Left lung (tissue), 10 donors: Measurements from ENCODE around the gene CAMSAP1. TPM values are rescaled to one million over a fixed set of nuclear protein-coding genes. Genes with fewer than 3 reads are reported as not detected.

ENCODE experiments used
- ATAC-seq: fragments of 200-7000 bp; cut with Tn5 transposase; one replicate; pipeline ENCODE4 v1.9.1; 2020; ENCODE audit warnings: moderate library complexity
- DNase-seq, 4 donors: peaks; one replicate each; pipeline ENCODE4 v3.0.0-alpha.2; 2013 to 2020
- H3K27ac ChIP-seq, 2 donors: fragments of 200-600 bp; sonication (generic) in 1 of 2; one replicate each; pipeline versions ENCODE4 v1.5.0 to v1.8.0; 2020 to 2021
- H3K27me3 ChIP-seq, 2 donors: fragments of 200-600 bp; sonication (generic) in 1 of 2; one replicate each; pipeline versions ENCODE4 v1.5.0 to v1.8.0; 2020 to 2021
- H3K36me3 ChIP-seq, 2 donors: fragments of 200-600 bp; sonication (generic) in 1 of 2; one replicate each; pipeline versions ENCODE4 v1.5.0 to v1.8.0; 2020 to 2021
- H3K4me1 ChIP-seq, 2 donors: fragments of 200-600 bp; one replicate each; pipeline ENCODE4 v1.8.0; 2021
- H3K4me3 ChIP-seq, 2 donors: fragments of 200-600 bp; sonication (generic) in 1 of 2; one replicate each; pipeline versions ENCODE4 v1.5.0 to v1.8.0; 2020 to 2021; ENCODE audit warnings: mild to moderate bottlenecking in 1 of 2
- H3K9me3 ChIP-seq, 2 donors: fragments of 200-600 bp; sonication (generic) in 1 of 2; one replicate each; pipeline versions ENCODE4 v1.5.0 to v1.8.0; 2020 to 2021
- intact Hi-C, 2 donors: fragments of 100-400 bp; cut with DNase I; formaldehyde crosslinking; loops; one replicate each; pipeline versions ENCODE4 v1.11.2 to v1.14.2; 2022
- polyA plus RNA-seq, 6 donors: library from polyadenylated mRNA; unstranded; fragments of 120-200 nt; gene quantifications; one replicate each; pipeline ENCODE4 v1.2.1, GENCODE V29; 2013; ENCODE audit not compliant: insufficient read length in 6 of 6
- total RNA-seq, 2 donors: library from RNA; stranded (reverse); fragmentation: NEBNext Ultra II Directional; extraction: Animal tissue kit (Norgen Biotek cat#: 25700); gene quantifications; one replicate each; pipeline ENCODE4 v1.2.1, GENCODE V29; 2021
- TF ChIP-seq, protein P1 (sequence below), 2 donors: fragments of 200-600 bp; sonication (generic) in 1 of 2; IDR thresholded peaks; one replicate each; pipeline versions ENCODE4 v1.5.0 to v1.8.0; 2021; ENCODE audit warnings: antibody characterized with exemption in 2 of 2
- donor health status: DM: no; HTN: yes; CAD: no.
- donor health status: DM: no; HTN: no; CAD: no.

CAMSAP1 gene
- total and polyA plus RNA-seq, 8 donors: 20.4 to 27.0 (median 24.0) TPM

DNA sequence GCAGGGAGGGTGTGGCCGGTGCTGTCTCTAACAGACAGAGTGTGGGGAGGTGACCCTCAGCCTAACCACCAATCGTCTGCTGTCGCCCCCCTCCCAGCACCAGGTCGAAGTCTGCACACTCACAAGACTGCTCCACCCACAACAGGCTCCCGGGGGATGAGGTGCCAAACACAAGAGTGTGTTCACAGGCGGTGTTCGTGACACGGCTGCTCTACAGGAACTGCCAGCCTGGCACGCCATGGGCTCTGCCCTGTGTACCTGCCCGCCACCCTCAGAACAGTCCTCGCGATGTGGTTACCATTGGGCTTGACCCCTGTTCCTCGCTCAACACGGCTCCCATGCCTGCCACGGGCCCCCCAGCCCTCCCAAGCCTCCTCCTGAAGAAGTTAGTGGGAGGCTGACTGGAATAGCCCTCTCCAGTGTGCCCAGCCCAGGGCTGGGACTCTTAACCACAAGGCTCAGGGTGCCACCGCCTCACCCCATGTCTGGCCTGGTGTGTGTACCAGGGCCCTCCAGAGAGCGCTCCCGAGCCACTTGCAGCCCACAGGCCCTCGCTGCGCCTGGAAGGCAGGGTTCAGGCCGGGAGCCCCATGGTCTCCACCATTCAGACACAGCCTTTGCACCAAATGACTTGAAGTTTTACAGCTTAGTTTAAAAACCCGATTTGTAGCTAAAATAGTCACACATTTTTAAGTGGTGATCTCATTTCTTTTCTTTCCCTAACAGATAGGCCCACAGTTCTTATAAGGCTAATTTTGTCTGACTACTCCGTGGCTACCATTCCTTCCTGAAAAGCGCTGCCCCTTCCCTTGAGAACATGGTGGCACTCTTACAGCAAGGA lies 102.5 kb downstream of the CAMSAP1 start:
- Histone ChIP-seq H3K9me3 (no peaks in the 10 kb centered on the region), H3K4me3 (no peak overlapping the region), H3K27ac (no peak overlapping the region), H3K27me3 (no peaks in the 10 kb centered on the region), H3K4me1 (no peaks in the 10 kb centered on the region), H3K36me3 (peaks cover 0 to 3% of the 10 kb centered on the region in 2 donors)
- ATAC-seq: no peak
- TF ChIP-seq, protein P1, sequence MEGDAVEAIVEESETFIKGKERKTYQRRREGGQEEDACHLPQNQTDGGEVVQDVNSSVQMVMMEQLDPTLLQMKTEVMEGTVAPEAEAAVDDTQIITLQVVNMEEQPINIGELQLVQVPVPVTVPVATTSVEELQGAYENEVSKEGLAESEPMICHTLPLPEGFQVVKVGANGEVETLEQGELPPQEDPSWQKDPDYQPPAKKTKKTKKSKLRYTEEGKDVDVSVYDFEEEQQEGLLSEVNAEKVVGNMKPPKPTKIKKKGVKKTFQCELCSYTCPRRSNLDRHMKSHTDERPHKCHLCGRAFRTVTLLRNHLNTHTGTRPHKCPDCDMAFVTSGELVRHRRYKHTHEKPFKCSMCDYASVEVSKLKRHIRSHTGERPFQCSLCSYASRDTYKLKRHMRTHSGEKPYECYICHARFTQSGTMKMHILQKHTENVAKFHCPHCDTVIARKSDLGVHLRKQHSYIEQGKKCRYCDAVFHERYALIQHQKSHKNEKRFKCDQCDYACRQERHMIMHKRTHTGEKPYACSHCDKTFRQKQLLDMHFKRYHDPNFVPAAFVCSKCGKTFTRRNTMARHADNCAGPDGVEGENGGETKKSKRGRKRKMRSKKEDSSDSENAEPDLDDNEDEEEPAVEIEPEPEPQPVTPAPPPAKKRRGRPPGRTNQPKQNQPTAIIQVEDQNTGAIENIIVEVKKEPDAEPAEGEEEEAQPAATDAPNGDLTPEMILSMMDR (IDR thresholded peaks at IDR 0.05): no peak
- peak in 1 of 4 donors; percentile 68 for DNase-seq
- intact Hi-C loops: no loop called here

DNA sequence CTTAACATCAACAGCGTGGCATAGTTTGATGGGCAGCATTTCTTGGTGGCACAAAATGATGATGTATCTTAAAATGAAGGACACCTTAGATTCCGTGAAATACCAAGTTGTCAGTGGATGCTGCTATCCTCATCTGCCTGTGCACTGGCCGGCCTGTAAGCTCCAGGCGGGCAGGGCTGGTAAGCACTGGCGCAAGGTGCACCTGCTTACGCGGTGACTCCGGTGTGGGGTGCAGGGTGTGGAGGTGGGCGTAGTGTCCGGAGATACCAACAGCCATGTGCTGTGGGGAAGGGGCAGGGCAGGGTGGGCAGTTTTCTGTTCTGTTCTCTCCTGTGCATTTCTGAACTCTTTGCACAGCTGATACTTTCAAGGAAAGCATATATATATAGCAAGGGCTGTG lies 103.9 kb downstream of the CAMSAP1 start:
- Histone ChIP-seq H3K27ac (no peak overlapping the region), H3K36me3 (no peaks in the 10 kb centered on the region), H3K27me3 (no peaks in the 10 kb centered on the region), H3K9me3 (no peaks in the 10 kb centered on the region), H3K4me3 (no peak overlapping the region), H3K4me1 (no peaks in the 10 kb centered on the region)
- DNase-seq (peak in 1 of 4 donors; percentile 45), ATAC-seq (no peak)
- TF ChIP-seq, protein P1 (IDR thresholded peaks at IDR 0.05): no peak
- intact Hi-C loops: no loop called here

DNA sequence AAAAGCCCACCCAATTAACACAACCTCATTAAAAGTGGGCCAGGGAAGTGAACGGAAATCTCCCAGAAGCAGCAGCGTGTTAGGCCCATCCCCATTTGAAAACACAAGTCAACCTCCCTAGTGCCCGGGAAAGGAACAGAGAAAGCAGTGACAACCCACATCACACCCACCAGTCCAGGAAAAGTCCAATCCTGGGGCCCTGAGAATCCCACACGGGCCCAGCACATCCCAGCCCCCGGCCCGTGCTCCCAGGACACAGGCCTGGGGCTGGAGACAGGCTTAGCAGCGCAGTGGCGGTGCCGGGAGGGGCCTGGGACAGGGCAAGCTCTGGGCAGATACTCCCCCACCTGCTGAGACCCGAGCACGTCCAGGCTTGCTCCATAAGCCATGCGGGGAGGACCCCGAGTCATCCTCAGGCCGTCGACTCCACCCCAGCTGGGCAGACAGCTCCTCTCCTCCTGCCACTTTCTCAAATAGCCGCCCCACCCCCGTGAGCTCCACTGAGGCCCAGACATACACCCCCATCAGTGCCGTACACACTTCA lies 104.4 kb downstream of the CAMSAP1 start:
- Histone ChIP-seq H3K4me1 (no peaks in the 10 kb centered on the region), H3K27me3 (no peaks in the 10 kb centered on the region), H3K9me3 (no peaks in the 10 kb centered on the region), H3K4me3 (no peak overlapping the region), H3K27ac (no peak overlapping the region), H3K36me3 (no peaks in the 10 kb centered on the region)
- DNase-seq (peak in 1 of 4 donors; percentile 69), ATAC-seq (no peak)
- intact Hi-C loops: no loop called here
- TF ChIP-seq, protein P1 (IDR thresholded peaks at IDR 0.05): no peak

DNA sequence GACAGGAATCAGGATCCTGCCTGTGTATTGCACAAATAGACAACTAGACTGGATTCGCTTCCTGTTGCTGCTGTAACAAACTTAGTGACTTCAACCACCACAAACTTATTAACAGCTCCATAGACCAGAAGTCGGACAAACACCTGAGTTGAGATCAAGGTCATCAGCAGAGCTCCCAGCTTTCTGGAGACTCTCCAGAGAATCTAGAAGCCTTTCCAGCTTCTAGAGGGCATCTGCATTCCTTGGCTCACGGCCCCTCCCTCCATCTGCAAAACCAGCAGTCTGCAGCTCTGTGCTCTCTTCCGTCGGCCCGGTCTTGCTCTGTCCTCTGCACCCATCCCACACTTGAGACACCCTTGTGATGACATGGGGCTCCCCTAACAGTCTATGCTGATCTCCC lies 106.3 kb downstream of the CAMSAP1 start:
- Histone ChIP-seq H3K4me1 (no peaks in the 10 kb centered on the region), H3K9me3 (no peaks in the 10 kb centered on the region), H3K27me3 (peaks cover 0 to 15% of the 10 kb centered on the region in 2 donors), H3K36me3 (no peaks in the 10 kb centered on the region), H3K4me3 (no peak overlapping the region), H3K27ac (no peak overlapping the region)
- TF ChIP-seq, protein P1 (IDR thresholded peaks at IDR 0.05): no peak
- intact Hi-C loops: no loop called here
- DNase-seq (peak in 1 of 4 donors; percentile 50), ATAC-seq (no peak)

DNA sequence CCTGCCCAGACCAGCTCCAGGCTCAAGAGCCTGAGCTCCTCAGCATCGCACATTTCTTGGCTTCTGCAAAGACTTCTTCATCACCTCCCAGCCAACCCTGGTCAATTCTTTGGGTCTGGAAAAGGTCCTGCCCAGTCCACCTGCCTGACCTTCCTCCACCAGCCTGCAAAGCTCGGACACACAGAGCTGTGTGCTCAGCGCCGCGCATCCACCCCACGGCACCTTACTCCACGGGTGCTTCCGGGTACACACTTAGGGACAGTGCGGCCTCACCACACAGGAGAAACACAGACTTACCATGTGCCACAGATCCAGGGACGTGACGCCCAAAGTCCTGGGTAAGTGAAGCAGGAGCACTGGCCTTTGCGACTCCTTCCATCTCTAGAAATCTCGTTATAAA lies 108.1 kb downstream of the CAMSAP1 start:
- ATAC-seq: no peak
- Histone ChIP-seq H3K27me3 (peaks cover 0 to 15% of the 10 kb centered on the region in 2 donors), H3K9me3 (no peaks in the 10 kb centered on the region), H3K4me1 (no peaks in the 10 kb centered on the region), H3K4me3 (no peak overlapping the region), H3K36me3 (no peaks in the 10 kb centered on the region), H3K27ac (no peak overlapping the region)
- DNase-seq: peak in 1 of 4 donors; percentile 49
- intact Hi-C loops: no loop called here
- TF ChIP-seq, protein P1 (IDR thresholded peaks at IDR 0.05): no peak
